Measurements from ENCODE around the gene TUSC1.

- TF ChIP-seq, protein P1, sequence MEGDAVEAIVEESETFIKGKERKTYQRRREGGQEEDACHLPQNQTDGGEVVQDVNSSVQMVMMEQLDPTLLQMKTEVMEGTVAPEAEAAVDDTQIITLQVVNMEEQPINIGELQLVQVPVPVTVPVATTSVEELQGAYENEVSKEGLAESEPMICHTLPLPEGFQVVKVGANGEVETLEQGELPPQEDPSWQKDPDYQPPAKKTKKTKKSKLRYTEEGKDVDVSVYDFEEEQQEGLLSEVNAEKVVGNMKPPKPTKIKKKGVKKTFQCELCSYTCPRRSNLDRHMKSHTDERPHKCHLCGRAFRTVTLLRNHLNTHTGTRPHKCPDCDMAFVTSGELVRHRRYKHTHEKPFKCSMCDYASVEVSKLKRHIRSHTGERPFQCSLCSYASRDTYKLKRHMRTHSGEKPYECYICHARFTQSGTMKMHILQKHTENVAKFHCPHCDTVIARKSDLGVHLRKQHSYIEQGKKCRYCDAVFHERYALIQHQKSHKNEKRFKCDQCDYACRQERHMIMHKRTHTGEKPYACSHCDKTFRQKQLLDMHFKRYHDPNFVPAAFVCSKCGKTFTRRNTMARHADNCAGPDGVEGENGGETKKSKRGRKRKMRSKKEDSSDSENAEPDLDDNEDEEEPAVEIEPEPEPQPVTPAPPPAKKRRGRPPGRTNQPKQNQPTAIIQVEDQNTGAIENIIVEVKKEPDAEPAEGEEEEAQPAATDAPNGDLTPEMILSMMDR (conservative IDR thresholded peaks at IDR 0.05): no peak
- no peak for TF ChIP-seq ZFX (IDR thresholded peaks at IDR 0.05)
These were observed 49.0 kb downstream of the TUSC1 start for GRCh38 chr9:25629231-25629630.
